ENCODE measurements around the gene RPP38. TPM values are rescaled to one million over a fixed set of nuclear protein-coding genes. Genes with fewer than 3 reads are reported as not detected.

The RPP38 gene
- total RNA-seq = 12.3 and 12.8 TPM in 2 replicates

DNA sequence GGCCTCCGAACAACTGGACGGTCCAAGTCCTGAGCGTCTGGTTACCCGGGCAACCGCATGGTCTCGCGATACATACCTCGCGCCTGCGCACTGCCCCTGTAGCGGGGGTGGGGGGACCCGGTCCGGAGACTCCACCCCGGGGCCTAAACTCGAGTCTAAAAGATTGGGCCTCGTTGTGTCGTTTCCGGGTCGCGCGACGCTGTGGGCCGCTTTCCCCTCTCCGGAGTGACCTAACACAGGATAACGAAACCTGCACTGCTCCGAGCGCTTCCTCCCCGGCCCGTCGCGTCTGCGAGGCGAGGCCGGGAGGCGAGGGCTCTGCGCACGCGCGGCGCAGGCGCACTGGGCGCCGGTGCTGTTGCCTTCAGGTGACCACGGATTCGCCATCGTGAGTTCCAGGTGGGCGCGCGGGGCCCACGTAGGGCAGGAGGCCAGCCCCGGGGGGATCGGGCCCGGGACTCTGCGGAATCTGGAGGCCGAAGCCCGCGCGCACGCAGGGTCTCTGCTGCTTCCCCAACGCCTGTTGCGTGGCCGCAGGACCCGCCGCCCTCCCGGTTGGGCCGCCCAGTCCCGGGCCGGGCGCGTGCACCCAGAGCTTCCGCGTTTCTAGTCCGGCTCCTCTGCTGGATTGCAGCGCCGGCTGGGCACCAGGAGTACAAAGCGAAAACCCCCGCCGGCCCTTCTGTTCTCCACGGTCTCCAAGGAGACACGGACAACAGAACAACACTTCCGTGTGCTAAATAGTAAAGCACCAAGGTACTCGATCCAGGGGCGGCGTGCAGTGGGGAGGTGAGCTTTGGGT, at the start of gene RPP38:
Gene RPP38, plus strand, starts transcription at position 345 of the 802 bp plus-strand sequence. CDS start 5,960 bp downstream, outside the sequence.
- DNase-seq = peak; percentile 97

- DNase-seq = no peak
Observed at GRCh38 chr10:15049533-15049932, 47.6 kb upstream of the RPP38 start.

DNA sequence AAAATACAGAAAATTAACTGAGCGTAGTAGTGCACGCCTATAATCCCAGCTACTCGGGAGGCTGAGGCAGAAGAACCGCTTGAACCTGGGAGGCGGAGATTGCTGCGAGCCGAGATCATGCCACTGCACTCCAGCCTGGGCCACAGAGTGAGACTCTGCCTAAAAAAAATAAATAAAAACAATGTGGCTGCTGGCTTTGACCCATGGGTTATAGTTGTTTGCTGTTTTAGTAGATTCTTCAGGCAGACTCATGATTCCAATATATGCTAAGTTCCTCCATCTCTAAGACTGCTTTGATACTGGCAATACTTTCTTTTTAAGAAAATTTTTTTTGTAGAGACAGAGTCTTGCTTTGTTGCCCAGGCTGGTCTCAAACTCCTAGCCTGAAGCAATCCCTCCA, 45.0 kb upstream of the RPP38 start:
- no peak for DNase-seq

DNA sequence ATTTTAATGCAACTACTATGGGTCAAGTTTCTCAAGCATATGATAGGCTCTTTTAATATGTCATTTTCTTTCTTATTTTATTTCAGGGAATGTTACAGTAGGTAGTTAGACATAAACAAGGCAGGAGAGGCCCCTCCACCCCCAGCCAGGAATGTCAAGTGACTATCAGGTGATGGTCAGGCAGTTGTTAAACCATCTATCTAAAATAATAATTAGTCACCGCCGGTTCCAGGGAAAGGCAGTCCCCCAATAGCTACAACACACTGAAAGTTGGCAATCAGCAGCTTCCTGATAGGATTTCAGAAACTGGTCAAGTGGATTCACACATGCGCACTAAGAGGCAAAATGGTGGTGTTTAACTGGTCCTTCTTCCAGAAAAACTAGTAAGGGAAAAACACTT, 44.1 kb upstream of the RPP38 start:
- DNase-seq = no peak

DNA sequence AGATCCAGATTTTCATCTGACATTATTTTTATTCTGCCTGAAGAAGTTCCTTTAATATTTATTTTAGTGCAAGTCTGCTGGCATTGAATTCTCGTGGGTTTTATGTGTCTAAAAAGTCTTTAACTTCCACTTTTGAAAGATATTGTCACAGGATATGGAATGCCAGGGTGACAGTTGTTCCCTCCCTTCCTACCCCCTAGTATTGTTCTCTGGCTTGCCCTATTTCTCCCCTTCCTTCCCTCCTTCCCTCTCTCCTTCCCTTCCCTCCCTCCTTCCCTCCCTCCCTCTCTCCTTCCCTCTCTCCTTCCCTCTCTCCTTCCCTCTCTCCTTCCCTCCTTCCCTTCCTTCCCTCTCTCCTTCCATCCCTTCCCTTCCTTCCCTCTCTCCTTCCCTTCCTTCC, 38.5 kb upstream of the RPP38 start:
- DNase-seq = no peak

- DNase-seq = no peak
Observed at GRCh38 chr10:15059914-15060313, 37.2 kb upstream of the RPP38 start.

DNA sequence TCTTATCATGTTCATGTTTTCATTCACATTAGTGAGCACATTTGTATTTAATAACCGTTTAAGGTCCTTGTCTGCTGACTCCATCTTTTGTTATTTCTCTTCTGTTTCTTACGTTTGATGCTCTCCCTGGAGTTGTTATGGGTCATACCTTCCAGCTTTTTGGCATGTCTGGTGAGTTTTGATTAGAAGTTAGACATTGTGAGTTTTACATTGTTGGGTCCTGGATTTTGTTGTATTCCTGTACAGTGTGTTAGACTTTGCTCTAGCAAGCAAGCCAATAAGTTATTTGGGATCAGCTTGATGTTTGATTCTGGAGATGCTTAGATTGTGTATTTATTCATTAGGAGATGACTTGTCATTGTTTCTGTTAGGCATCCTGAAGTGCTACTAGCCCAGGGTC, 36.5 kb upstream of the RPP38 start:
- no peak for DNase-seq

- no peak for DNase-seq
Observed at GRCh38 chr10:15067154-15067553, 30.0 kb upstream of the RPP38 start.

DNA sequence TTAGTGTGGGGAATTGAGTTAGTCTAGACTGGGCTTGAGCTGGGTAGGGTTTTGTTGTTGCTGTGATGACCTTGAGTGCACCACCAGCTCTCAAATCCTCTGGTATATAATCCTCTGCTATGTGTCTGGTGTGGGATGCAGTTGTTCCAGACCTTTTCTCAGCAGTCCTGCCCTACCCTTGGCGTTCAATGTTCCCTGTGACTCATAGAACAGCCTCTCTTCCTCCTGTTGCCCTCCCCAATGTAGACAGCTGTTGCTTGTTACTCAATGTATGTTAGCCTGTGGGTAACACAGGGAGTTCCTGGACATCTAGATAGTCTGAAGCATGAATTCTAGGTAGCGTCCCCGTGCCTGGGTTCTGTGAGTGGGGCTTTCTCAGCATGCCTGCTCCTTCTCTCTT, 28.4 kb upstream of the RPP38 start:
- peak; percentile 17 for DNase-seq

DNA sequence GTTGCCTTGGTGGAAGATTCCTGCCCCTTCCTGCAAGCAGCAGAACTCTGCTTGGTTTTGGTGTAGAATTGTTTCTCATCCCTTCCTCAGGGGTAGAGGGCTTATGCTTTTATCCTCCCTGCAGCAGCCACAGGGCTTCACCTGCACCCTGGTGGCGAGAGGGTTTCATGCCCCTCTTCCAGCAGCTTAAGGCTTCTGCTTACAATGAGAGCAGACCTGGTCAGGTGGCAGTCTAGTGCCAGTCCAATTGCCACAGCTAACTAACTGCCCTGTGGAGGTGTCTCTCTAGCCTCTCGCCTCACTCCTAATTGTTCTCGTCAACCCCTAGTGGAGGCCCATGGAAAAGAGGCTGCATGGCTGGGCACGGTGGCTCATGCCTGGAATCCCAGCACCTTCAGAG, 27.9 kb upstream of the RPP38 start:
- no peak for DNase-seq

- DNase-seq = no peak
Observed at GRCh38 chr10:15072358-15072757, 24.8 kb upstream of the RPP38 start.

DNA sequence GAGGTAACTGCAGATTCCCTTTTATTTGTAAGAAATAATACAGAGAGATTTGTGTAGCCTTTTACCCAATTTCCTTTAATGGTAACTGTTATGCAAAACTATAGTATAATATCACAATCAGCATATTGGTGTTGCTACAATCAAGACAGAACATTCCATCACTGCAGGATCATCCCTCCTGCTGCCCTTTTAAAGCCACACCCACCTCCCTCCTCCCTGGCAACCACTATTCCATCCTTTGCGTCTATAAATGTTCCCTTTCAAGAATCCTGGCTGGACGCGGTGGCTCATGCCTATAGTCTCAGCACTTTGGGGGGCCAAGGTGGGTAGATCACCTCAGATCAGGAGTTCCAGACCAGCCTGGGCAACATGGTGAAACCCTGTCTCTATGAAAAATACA, 21.7 kb upstream of the RPP38 start:
- no peak for DNase-seq

- DNase-seq = no peak
Observed at GRCh38 chr10:15083674-15084501, 13.3 kb upstream of the RPP38 start.

GRCh38 chr10:15084502-15084922, 12.6 kb upstream of the RPP38 start:
- DNase-seq = peak; percentile 98

DNA sequence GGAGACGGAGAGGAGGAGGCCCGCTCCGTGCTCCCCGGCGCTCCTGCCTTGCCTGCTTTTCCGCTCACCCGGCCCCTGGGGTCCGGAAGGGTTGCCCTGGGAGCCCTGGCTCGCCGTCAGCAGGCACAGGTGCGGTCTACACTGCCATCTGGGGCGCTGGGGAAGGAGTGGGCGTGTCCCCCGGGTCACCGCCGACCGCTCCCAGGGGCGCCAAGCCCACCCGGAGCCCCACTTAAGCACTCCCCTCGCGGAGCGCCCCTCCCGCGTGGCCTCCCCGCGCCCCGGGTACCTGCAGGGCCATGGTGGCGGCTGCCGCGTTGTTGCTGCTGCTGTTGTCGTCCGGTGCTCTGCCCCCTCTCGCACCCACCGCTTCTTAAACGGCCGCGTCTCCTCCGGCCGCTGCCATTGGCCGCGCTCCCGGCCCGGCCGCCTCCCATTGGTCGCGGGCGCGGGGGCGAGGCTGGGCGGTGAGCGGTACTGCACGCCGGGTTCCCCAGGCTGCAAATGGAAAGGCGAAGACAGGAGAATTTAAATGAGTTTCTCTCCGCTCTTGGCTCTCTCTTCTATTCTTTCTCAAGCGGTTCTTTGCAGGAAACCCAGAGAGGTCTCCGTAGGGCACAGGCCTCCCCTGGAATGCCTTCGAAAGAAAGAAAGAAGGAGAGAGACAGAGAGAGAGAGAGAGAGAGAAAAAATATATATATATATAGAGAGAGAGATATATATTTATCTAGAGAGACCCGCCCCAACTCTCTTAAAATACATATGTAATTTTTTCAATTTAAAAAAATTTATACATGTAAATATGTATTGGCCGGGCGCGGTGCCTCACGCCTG, 8.5 kb upstream of the RPP38 start, which contains the start of gene ACBD7:
Gene ACBD7, minus strand, starts transcription at position 349 of the 834 bp plus-strand sequence. Its CDS starts 48 bp downstream, at position 301.
- peak; percentile 87 for DNase-seq

DNA sequence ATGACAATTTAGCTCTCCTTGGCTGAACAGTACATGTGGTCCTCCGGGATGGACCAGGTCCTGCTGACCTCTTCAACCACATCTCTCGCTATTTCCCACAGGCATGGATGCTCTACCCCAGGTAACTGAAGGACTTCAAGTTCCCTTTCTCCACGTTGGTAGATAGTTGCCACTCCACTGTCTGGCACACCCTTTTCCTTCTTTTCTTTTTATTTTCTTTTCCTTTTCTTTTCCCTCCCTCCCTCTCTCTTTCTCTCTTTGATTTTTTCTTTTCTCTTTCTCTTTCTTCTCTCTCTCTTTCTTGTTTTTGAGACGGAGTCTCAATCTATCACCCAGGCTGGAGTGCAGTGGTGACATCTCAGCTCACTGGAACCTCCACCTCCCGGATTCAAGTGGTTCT, 5.7 kb upstream of the RPP38 start:
- DNase-seq = no peak

- no peak for DNase-seq
Observed at GRCh38 chr10:15092855-15093408, 4.2 kb upstream of the RPP38 start.

DNA sequence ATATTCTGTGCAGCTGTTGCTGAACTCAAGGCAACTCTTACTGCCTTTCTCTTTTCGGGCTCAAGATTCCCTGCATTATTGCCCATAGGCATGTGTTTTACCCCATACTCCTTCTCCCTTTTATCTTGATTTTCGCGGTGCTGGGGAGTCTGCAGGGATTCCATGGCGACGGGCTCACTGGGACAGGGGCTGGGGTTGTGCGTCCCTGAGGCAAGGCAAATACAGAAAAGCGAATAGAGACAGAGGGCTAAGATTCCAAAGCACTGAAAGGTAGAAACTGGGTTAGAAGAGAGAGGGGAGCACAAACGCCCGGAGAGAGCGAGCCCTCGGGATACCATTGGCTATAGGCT, 519 bp upstream of the RPP38 start:
- no peak for DNase-seq

GRCh38 chr10:15099886-15100285, 2.7 kb downstream of the RPP38 start:
- DNase-seq = no peak

- DNase-seq = no peak
Observed at GRCh38 chr10:15103513-15103912, 6.4 kb downstream of the RPP38 start.

DNA sequence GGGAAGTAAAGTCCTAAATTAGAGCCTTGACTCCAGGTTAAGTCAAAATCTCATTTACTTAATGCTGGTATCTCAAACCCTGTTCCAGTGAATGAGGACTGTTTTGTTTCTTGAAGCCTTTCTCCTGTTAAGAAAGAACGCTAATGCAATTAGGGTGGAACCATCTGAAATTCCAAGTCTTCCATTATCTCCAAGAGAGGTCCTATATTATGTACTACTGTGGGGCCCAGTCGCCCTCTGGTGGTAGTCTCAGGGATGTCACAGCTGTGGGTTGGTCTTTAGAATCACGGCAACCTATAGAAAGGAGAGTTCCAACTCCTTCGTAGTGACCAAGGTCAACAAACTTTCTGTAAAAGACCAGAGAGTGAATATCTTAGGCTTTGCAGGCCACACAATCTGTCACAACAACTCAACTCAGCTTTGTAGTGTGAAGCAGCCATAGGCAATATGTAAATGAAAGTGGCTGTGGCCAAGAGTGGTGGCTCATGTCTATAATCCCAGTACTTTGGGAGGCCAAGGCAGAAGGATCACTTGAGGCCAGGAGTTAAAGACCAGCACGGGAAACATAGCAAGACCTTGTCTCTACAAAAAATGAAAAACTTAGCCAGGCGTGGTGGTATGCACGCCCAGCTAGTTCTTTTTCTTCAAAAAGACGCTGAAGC, 9.3 kb downstream of the RPP38 start:
- peak; percentile 85 for DNase-seq

- no peak for DNase-seq
Observed at GRCh38 chr10:15112657-15113056, 15.5 kb downstream of the RPP38 start.

Data from dermis blood vessel endothelial cell (primary cell).